Placental epithelial cell (primary cell): Measurements from ENCODE around the gene HP. TPM values are rescaled to one million over a fixed set of nuclear protein-coding genes. Genes with fewer than 3 reads are reported as not detected.

Source experiments
- total RNA-seq: library from RNA; depleted of rRNA; stranded (reverse); fragments of >200 nt; gene quantifications from 2 replicates; pipeline ENCODE4 v1.2.3, GENCODE V29; 2012

The HP gene, protein sequence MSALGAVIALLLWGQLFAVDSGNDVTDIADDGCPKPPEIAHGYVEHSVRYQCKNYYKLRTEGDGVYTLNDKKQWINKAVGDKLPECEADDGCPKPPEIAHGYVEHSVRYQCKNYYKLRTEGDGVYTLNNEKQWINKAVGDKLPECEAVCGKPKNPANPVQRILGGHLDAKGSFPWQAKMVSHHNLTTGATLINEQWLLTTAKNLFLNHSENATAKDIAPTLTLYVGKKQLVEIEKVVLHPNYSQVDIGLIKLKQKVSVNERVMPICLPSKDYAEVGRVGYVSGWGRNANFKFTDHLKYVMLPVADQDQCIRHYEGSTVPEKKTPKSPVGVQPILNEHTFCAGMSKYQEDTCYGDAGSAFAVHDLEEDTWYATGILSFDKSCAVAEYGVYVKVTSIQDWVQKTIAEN
- total RNA-seq = not detected in 2 replicates

GRCh38 chr16:72054254-72054847 is at the start of gene HP:
Gene HP (plus strand): TSS chr16:72054505. CDS start chr16:72054653, 148 bp downstream.

GRCh38 chr16:72008424-72009216 is 45.7 kb upstream of the HP start, which contains the start of gene DHODH:
Gene DHODH (plus strand): TSS chr16:72008744. CDS start chr16:72008765, 21 bp downstream.

DNA sequence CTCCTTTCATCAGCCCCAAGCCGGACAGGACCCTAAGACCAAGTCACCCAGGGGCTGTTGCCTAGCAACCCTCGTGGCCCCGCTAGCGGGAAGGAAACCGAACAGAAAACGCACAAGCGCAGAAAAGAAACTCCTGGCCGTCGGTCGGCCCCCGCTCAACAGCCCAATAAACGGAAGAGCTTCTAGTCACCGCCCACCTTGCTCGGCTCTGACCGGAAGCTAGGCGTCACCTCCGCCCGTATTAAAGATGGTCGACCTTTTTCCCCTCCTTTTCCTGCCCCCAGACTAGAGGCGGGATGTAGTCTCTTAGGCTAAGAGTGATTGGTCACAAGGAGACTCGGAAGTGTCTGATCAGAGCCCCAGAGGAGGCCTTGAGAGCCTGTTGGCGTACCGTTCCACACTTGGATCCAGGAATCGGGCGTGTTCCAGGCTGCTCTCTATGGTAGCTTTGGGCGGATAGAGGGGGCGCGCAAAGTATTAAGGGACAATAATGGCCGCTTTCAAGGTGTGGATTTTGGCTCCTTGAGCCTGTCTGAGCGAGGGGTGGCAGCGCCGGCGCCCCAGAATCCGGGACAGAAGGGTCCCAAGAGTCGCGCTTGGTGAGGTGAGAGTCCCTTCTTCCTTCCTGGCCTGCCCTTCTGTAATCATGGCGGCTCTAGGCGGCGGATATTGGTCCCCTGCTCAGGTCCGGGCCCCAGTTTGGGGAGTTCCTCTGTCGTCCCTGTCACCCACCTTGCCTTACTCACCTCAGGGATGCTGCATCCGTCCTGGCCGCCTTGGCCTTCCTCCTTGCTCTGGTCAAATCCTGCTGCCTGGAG is 39.4 kb downstream of the HP start, which contains the start of the genes DHX38 and TXNL4B:
DHX38 (plus strand) TSS at position 400 of the 818 bp plus-strand sequence. CDS start 2,311 bp downstream, outside the sequence.
TXNL4B (minus strand) TSS at position 173 of the 818 bp plus-strand sequence. CDS start 2,871 bp downstream, outside the sequence.

Other genes with a start within 250 kb of the HP start
- 95.4 and 139 TPM in 2 replicates for gene AP1G1, start 245.7 kb upstream of the HP start, total RNA-seq
- gene ATXN1L, start 208.5 kb upstream of the HP start, total RNA-seq = 14.1 and 17.4 TPM in 2 replicates
- gene ZNF821, start 170.3 kb upstream of the HP start, total RNA-seq = 7.4 and 12.2 TPM in 2 replicates
- 194 and 208 TPM in 2 replicates for gene IST1, start 159.0 kb upstream of the HP start, total RNA-seq
- gene PKD1L3, start 54.1 kb upstream of the HP start, total RNA-seq = under 0.01 TPM in 1 of 2 replicates, not detected in the other
- 0.79 and 3.7 TPM in 2 replicates for gene DHODH, start 45.8 kb upstream of the HP start, total RNA-seq
- gene HPR, start 8.7 kb downstream of the HP start, total RNA-seq = not detected in 2 replicates
- gene TXNL4B, start 39.1 kb downstream of the HP start, total RNA-seq = 5.2 and 9.8 TPM in 2 replicates
- 36.7 and 49.9 TPM in 2 replicates for gene DHX38, start 39.3 kb downstream of the HP start, total RNA-seq
- gene PMFBP1, start 117.7 kb downstream of the HP start, total RNA-seq = 0.39 and 1.4 TPM in 2 replicates